Suprapubic skin (tissue), 4 donors: ENCODE data around the gene APC2.

Source experiments
- EP300 ChIP-seq: sonication (generic); formaldehyde crosslinking; IDR thresholded peaks from one replicate; pipeline ENCODE4 v1.6.1; 2017; ENCODE audit warnings: antibody characterized with exemption
- POLR2A ChIP-seq, 2 donors: fragments of 450-650 bp; IDR thresholded peaks; one replicate each; pipeline ENCODE4 v1.6.1; 2017; ENCODE audit warnings: antibody characterized with exemption in 2 of 2, mild to moderate bottlenecking in 2 of 2, moderate library complexity in 2 of 2
- POLR2AphosphoS5 ChIP-seq, 3 donors: sonication (generic); formaldehyde crosslinking; IDR thresholded peaks; one replicate each; pipeline ENCODE4 v1.6.1; 2017; ENCODE audit warnings: antibody characterized with exemption in 3 of 3
- TF ChIP-seq, protein P1 (sequence below), 2 donors: fragments of 200-600 bp in 1 of 2; fragments of 450-650 bp in 1 of 2; sonication (generic) in 1 of 2; IDR thresholded peaks; one replicate each; pipeline ENCODE4 v1.5.1; 2016 to 2019; ENCODE audit warnings: antibody characterized with exemption in 2 of 2, mild to moderate bottlenecking in 1 of 2, moderate library complexity in 1 of 2

DNA sequence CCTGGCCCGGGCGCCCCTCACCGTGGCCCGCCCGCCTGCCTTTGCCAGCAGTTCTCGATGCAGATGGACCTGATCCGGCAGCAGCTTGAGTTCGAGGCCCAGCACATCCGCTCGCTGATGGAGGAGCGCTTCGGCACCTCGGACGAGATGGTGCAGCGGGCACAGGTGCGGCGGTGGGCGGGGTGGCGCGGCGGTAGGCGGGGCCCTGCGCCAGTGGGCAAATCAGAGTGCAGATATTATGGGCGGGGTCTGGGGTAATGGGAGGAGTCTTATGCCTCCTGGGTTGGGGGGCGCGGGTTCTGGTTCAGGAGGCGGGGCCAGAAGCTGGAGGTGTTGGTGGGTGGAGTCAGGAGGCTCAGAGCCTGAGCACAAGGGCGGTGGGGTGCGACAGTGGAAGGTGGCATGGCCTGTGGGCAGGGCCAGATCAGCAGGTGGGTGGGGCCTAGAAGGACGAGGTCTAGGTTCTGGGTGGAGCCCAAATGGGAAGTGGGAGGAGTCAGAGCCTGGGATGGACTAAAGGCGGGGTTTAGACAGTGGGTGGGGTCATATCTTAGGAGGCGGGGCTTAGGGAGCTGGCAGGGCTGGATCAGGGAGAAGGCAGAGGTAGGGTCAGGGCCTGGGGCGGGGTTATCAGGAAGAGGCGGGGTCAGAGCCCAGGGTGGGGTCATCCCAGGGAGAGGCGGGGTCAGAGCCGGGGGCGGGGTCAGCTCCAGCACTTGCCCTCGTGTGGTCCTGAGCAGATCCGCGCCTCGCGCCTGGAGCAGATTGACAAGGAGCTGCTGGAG, 5.6 kb downstream of the APC2 start:
- TF ChIP-seq, protein P1, sequence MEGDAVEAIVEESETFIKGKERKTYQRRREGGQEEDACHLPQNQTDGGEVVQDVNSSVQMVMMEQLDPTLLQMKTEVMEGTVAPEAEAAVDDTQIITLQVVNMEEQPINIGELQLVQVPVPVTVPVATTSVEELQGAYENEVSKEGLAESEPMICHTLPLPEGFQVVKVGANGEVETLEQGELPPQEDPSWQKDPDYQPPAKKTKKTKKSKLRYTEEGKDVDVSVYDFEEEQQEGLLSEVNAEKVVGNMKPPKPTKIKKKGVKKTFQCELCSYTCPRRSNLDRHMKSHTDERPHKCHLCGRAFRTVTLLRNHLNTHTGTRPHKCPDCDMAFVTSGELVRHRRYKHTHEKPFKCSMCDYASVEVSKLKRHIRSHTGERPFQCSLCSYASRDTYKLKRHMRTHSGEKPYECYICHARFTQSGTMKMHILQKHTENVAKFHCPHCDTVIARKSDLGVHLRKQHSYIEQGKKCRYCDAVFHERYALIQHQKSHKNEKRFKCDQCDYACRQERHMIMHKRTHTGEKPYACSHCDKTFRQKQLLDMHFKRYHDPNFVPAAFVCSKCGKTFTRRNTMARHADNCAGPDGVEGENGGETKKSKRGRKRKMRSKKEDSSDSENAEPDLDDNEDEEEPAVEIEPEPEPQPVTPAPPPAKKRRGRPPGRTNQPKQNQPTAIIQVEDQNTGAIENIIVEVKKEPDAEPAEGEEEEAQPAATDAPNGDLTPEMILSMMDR (IDR thresholded peaks at IDR 0.05): no peak
- no peak for TF ChIP-seq POLR2A (IDR thresholded peaks at IDR 0.05)
- TF ChIP-seq EP300: no peak
- TF ChIP-seq POLR2AphosphoS5 (IDR thresholded peaks at IDR 0.05): no peak
